Measurements from ENCODE around the gene ITGB5. TPM values are rescaled to one million over a fixed set of nuclear protein-coding genes. Genes with fewer than 3 reads are reported as not detected.

The ITGB5 gene
- total and polyA plus RNA-seq, 4 donors, result 16.9 to 66.6 (median 48.0) TPM

DNA sequence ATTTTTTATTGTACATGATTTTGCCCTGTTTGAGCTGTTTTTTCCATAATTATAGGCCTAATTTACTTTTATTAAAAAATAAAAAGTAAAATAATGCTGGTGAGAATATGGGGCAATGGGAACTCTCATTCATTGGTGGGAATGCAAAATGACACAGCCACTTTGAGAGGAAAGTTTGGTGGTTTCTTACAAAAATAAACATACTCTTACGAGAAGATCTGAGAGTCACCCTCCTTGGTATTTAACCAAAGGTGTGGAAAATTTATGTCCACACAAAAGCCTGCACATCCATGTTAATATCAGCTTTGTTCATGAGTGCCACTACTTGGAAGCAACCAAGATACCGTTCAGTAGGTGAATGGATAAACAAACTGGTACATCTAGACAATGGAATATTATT is 37.6 kb upstream of the ITGB5 start:
- peaks cover 0 to 13% (median 0%) of the 10 kb centered on the region in 4 donors for H3K4me1 ChIP-seq (ENCODE audit: control insufficient read depth in 4 of 4, insufficient read depth in 4 of 4, low read length in 3 of 4)
- H3K4me3 ChIP-seq (ENCODE audit: low read depth in 1 of 3, low read length in 3 of 3), result no peak overlapping the region
- H3K27me3 ChIP-seq (ENCODE audit: control insufficient read depth in 4 of 4, insufficient read depth in 4 of 4, low read length in 3 of 4), result no peaks in the 10 kb centered on the region
- H3K36me3 ChIP-seq (ENCODE audit: control insufficient read depth in 4 of 4, insufficient read depth in 3 of 4, low read depth in 1 of 4, low read length in 3 of 4), result no peaks in the 10 kb centered on the region
- no peak overlapping the region for H3K9ac ChIP-seq (ENCODE audit: low read depth in 1 of 2, low read length in 2 of 2)
- WGBS, result 90% methylated on average over 2 of the region's 2 CpGs
- no peak for DNase-seq (ENCODE audit: low spot score)
- no peaks in the 10 kb centered on the region for H3K9me3 ChIP-seq (ENCODE audit: control insufficient read depth in 4 of 4, low read length in 3 of 4)
- TF ChIP-seq, protein P1, sequence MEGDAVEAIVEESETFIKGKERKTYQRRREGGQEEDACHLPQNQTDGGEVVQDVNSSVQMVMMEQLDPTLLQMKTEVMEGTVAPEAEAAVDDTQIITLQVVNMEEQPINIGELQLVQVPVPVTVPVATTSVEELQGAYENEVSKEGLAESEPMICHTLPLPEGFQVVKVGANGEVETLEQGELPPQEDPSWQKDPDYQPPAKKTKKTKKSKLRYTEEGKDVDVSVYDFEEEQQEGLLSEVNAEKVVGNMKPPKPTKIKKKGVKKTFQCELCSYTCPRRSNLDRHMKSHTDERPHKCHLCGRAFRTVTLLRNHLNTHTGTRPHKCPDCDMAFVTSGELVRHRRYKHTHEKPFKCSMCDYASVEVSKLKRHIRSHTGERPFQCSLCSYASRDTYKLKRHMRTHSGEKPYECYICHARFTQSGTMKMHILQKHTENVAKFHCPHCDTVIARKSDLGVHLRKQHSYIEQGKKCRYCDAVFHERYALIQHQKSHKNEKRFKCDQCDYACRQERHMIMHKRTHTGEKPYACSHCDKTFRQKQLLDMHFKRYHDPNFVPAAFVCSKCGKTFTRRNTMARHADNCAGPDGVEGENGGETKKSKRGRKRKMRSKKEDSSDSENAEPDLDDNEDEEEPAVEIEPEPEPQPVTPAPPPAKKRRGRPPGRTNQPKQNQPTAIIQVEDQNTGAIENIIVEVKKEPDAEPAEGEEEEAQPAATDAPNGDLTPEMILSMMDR (IDR thresholded peaks at IDR 0.05; ENCODE audit: low read depth, low read length, missing input control), result no peak
- no peak for TF ChIP-seq NR2F2 (IDR thresholded peaks at IDR 0.05)
- no peak for TF ChIP-seq FOXA1 (IDR thresholded peaks at IDR 0.05)
- TF ChIP-seq EGR1 (IDR thresholded peaks at IDR 0.05; ENCODE audit: low read depth in 2 of 2), result no peak
- TF ChIP-seq, protein P2, sequence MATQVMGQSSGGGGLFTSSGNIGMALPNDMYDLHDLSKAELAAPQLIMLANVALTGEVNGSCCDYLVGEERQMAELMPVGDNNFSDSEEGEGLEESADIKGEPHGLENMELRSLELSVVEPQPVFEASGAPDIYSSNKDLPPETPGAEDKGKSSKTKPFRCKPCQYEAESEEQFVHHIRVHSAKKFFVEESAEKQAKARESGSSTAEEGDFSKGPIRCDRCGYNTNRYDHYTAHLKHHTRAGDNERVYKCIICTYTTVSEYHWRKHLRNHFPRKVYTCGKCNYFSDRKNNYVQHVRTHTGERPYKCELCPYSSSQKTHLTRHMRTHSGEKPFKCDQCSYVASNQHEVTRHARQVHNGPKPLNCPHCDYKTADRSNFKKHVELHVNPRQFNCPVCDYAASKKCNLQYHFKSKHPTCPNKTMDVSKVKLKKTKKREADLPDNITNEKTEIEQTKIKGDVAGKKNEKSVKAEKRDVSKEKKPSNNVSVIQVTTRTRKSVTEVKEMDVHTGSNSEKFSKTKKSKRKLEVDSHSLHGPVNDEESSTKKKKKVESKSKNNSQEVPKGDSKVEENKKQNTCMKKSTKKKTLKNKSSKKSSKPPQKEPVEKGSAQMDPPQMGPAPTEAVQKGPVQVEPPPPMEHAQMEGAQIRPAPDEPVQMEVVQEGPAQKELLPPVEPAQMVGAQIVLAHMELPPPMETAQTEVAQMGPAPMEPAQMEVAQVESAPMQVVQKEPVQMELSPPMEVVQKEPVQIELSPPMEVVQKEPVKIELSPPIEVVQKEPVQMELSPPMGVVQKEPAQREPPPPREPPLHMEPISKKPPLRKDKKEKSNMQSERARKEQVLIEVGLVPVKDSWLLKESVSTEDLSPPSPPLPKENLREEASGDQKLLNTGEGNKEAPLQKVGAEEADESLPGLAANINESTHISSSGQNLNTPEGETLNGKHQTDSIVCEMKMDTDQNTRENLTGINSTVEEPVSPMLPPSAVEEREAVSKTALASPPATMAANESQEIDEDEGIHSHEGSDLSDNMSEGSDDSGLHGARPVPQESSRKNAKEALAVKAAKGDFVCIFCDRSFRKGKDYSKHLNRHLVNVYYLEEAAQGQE (IDR thresholded peaks at IDR 0.05), result no peak
- TF ChIP-seq FOXA2 (IDR thresholded peaks at IDR 0.05), result no peak
- TF ChIP-seq RXRA (IDR thresholded peaks at IDR 0.05), result no peak
- no peak for TF ChIP-seq HNF4A (conservative IDR thresholded peaks at IDR 0.05)
- TF ChIP-seq, protein P3, sequence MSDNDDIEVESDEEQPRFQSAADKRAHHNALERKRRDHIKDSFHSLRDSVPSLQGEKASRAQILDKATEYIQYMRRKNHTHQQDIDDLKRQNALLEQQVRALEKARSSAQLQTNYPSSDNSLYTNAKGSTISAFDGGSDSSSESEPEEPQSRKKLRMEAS (IDR thresholded peaks at IDR 0.05), result no peak
- TF ChIP-seq GABPA (IDR thresholded peaks at IDR 0.05 in 1 of 2, conservative IDR thresholded peaks at IDR 0.05 in 1 of 2), result no peak
- TF ChIP-seq RAD21 (IDR thresholded peaks at IDR 0.05), result no peak
- TF ChIP-seq YY1 (IDR thresholded peaks at IDR 0.05), result no peak
- no peak for TF ChIP-seq SP1 (IDR thresholded peaks at IDR 0.05)
- TF ChIP-seq, protein P4, sequence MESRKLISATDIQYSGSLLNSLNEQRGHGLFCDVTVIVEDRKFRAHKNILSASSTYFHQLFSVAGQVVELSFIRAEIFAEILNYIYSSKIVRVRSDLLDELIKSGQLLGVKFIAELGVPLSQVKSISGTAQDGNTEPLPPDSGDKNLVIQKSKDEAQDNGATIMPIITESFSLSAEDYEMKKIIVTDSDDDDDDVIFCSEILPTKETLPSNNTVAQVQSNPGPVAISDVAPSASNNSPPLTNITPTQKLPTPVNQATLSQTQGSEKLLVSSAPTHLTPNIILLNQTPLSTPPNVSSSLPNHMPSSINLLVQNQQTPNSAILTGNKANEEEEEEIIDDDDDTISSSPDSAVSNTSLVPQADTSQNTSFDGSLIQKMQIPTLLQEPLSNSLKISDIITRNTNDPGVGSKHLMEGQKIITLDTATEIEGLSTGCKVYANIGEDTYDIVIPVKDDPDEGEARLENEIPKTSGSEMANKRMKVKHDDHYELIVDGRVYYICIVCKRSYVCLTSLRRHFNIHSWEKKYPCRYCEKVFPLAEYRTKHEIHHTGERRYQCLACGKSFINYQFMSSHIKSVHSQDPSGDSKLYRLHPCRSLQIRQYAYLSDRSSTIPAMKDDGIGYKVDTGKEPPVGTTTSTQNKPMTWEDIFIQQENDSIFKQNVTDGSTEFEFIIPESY (IDR thresholded peaks at IDR 0.05), result no peak
- TF ChIP-seq JUND (IDR thresholded peaks at IDR 0.05), result no peak
- no peak overlapping the region for H3K27ac ChIP-seq (ENCODE audit: low read depth in 1 of 2, low read length in 2 of 2)

DNA sequence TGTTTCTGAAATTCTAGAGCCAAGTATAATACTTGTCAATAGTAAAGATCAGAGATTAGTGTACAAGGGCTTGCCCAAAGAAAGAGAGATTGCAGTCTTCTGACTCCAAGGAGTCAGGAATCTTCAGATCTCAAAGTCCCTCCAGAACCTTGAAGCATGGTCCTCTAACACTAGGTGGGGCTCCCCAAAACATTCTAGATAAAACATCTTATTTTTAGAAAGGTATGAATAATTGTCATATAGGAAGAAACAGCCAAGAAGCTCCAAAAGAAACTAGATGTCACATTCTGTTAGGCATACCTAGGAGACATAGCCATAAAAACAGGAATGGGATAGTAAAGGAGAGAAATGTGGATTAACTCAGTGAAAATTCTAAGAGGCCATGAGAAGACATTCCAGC is 36.7 kb upstream of the ITGB5 start:
- peaks cover 0 to 12% (median 0%) of the 10 kb centered on the region in 4 donors for H3K4me1 ChIP-seq (ENCODE audit: control insufficient read depth in 4 of 4, insufficient read depth in 4 of 4, low read length in 3 of 4)
- H3K9me3 ChIP-seq (ENCODE audit: control insufficient read depth in 4 of 4, low read length in 3 of 4), result no peaks in the 10 kb centered on the region
- TF ChIP-seq FOXA1 (IDR thresholded peaks at IDR 0.05) (no peak), JUND (IDR thresholded peaks at IDR 0.05) (no peak), NR2F2 (IDR thresholded peaks at IDR 0.05) (no peak), YY1 (IDR thresholded peaks at IDR 0.05) (no peak), EGR1 (IDR thresholded peaks at IDR 0.05; ENCODE audit: low read depth in 2 of 2) (no peak), GABPA (IDR thresholded peaks at IDR 0.05 in 1 of 2, conservative IDR thresholded peaks at IDR 0.05 in 1 of 2) (no peak), FOXA2 (IDR thresholded peaks at IDR 0.05) (no peak)
- no peak for DNase-seq (ENCODE audit: low spot score)
- H3K9ac ChIP-seq (ENCODE audit: low read depth in 1 of 2, low read length in 2 of 2), result no peak overlapping the region
- no peak overlapping the region for H3K27ac ChIP-seq (ENCODE audit: low read depth in 1 of 2, low read length in 2 of 2)
- H3K36me3 ChIP-seq (ENCODE audit: control insufficient read depth in 4 of 4, insufficient read depth in 3 of 4, low read depth in 1 of 4, low read length in 3 of 4), result no peaks in the 10 kb centered on the region
- no peaks in the 10 kb centered on the region for H3K27me3 ChIP-seq (ENCODE audit: control insufficient read depth in 4 of 4, insufficient read depth in 4 of 4, low read length in 3 of 4)
- no peak overlapping the region for H3K4me3 ChIP-seq (ENCODE audit: low read depth in 1 of 3, low read length in 3 of 3)

All from liver (tissue), 9 donors.